GM12801 (cell line): ENCODE measurements around the gene TRAPPC3L.

Experiments
- TF ChIP-seq, protein P1 (sequence below): IDR thresholded peaks from one replicate; pipeline ENCODE4 v1.5.1; 2011; ENCODE audit warnings: control low read depth; ENCODE audit not compliant: insufficient read length; ENCODE audit errors: extremely low read depth

The TRAPPC3L gene

DNA sequence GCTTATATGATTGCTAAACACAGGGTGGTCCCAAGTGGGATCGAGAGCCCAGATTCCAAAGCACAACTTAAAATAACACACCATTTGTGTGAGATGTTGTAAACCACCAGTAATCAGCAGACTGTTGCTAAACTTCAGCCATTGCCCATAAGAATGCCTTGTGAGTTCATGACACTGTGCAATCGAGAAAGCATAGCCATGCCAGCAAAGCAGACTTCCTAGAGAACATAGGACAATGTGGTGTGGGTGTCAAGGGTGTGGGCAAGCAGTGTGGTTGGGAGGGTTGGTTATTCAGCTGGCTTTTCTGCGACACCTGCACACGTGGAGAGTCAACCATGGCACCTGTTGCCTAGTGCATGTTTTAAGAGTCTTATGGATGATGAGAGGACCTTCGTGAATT is 100.4 kb downstream of the TRAPPC3L start:
- TF ChIP-seq, protein P1, sequence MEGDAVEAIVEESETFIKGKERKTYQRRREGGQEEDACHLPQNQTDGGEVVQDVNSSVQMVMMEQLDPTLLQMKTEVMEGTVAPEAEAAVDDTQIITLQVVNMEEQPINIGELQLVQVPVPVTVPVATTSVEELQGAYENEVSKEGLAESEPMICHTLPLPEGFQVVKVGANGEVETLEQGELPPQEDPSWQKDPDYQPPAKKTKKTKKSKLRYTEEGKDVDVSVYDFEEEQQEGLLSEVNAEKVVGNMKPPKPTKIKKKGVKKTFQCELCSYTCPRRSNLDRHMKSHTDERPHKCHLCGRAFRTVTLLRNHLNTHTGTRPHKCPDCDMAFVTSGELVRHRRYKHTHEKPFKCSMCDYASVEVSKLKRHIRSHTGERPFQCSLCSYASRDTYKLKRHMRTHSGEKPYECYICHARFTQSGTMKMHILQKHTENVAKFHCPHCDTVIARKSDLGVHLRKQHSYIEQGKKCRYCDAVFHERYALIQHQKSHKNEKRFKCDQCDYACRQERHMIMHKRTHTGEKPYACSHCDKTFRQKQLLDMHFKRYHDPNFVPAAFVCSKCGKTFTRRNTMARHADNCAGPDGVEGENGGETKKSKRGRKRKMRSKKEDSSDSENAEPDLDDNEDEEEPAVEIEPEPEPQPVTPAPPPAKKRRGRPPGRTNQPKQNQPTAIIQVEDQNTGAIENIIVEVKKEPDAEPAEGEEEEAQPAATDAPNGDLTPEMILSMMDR, result no peak
